ACC112 (cell line): ENCODE results near the gene RAPGEF3.

Experiments
- H2AFZ ChIP-seq: fragments of 200-600 bp; sonication (generic); one replicate; pipeline ENCODE4 v1.6.0; 2017; ENCODE audit warnings: antibody characterized with exemption, low read length; ENCODE audit not compliant: unreplicated experiment
- H3K27ac ChIP-seq: fragments of 200-600 bp; sonication (generic); 2 replicates; pipeline ENCODE4 v1.5.1; 2014; ENCODE audit warnings: low read depth, mild to moderate bottlenecking, antibody characterized with exemption, low read length, moderate library complexity
- H3K27me3 ChIP-seq: fragments of 200-600 bp; sonication (generic); 2 replicates; pipeline ENCODE4 v1.6.1; 2014; ENCODE audit warnings: mild to moderate bottlenecking, antibody characterized with exemption, low read length, moderate library complexity, mixed read lengths; ENCODE audit not compliant: insufficient read depth
- H3K36me3 ChIP-seq: fragments of 200-600 bp; sonication (generic); 2 replicates; pipeline ENCODE4 v1.6.1; 2016; ENCODE audit warnings: mild to moderate bottlenecking, antibody characterized with exemption, low read length, moderate library complexity, mixed read lengths; ENCODE audit not compliant: insufficient read depth
- H3K4me1 ChIP-seq: fragments of 200-600 bp; sonication (generic); one replicate; pipeline ENCODE4 v1.6.1; 2016; ENCODE audit warnings: low read length, mixed read lengths; ENCODE audit not compliant: insufficient read depth, unreplicated experiment, control insufficient read depth
- H3K4me3 ChIP-seq: fragments of 200-600 bp; sonication (generic); 2 replicates; pipeline ENCODE4 v1.5.1; 2014; ENCODE audit warnings: mild to moderate bottlenecking, low read depth, low read length
- H3K79me2 ChIP-seq: fragments of 200-600 bp; sonication (generic); one replicate; pipeline ENCODE4 v1.6.0; 2016; ENCODE audit warnings: low read length; ENCODE audit not compliant: control insufficient read depth, unreplicated experiment, insufficient read depth

RAPGEF3 gene

DNA sequence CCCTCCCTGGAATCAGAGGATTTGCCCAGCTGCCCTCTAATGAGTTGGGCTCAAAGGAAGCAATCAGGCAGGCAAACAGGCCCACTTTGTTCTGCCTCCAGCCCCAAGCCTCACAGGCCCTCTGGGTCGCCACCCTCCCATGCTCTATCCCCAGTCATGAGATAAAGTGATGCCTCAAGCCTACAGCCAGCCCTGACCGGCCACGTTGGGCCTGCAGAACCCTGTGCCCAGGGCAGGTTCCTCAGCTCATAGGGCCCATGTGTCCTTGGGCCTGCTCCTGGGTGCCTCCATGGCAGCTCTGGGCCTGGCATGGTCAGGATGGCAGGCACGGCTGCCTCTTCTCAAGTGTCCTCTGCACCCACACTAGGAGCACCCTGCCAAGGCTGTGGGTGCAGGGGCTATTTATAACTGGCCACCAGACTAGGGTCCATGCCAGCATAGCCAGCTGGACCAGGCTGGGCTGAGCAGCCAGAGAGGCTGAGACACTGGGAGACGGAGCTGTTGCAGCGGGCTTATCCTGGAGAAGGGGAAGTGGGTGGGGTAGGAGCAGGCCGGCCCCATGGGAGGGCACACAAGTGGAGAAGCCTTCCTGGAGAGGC, 40.8 kb upstream of the RAPGEF3 start:
- Histone ChIP-seq H3K79me2 (peaks cover 60% of the 10 kb centered on the region), H3K27me3 (no peaks in the 10 kb centered on the region), H3K4me3 (no peak overlapping the region), H2AFZ (no peak overlapping the region), H3K36me3 (peaks cover 5% of the 10 kb centered on the region; the same call in 1 of the 2 replicates), H3K27ac (no peak overlapping the region), H3K4me1 (peaks cover 14% of the 10 kb centered on the region)

DNA sequence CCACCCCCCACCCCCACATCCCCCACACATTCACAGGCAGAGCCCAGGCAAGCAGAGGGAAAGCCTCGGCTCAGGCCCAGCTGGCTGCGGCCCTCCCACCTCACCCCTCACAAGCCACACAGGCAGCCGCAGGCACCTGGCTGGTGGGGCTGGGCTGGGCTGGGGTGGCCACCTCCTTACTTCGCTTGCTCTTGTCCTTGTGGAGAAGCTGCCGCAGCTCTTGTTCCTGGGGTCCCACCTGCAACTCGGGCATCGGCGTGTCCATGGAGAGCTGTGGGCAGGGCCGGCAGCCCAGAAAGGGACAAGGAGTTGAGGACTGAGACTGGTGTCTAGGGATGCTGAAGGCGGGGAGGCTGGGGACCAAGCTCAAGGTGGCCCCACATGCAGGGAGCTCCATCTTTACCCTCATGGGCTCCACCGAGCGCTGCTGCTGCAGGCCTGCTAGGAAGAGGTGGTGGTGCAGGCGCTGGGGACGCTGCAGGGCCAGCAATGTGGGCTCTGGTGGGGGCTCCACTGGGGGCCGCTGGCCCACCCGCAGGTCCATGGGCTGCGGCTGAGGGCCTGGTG, 39.8 kb upstream of the RAPGEF3 start:
- Histone ChIP-seq H3K27ac (no peak overlapping the region), H2AFZ (no peak overlapping the region), H3K4me1 (peaks cover 13% of the 10 kb centered on the region), H3K4me3 (no peak overlapping the region), H3K27me3 (no peaks in the 10 kb centered on the region), H3K79me2 (peaks cover 51% of the 10 kb centered on the region), H3K36me3 (peaks cover 8% of the 10 kb centered on the region; the same call in 1 of the 2 replicates)

DNA sequence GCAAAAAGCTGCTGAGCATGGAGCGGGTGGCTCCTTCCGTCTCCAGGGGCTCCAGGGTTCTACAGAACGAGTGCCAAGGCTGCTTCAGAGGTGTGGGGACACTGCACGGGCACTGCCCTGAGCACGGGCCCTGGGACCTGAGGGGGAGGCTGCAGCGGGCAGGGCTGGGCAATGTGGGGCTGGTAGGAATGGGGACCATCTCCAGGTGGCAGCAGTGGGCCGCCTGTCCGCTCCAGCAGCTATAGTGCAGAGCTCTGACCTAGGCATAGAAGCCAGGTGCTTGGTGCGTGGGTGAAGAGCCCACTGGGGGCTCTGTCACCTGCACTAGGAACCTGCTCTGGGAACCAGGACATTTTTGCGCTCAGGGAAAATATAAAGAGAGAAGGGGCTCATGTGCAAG, 38.8 kb upstream of the RAPGEF3 start:
- Histone ChIP-seq H3K79me2 (peaks cover 40% of the 10 kb centered on the region), H2AFZ (no peak overlapping the region), H3K4me1 (peaks cover 3% of the 10 kb centered on the region), H3K4me3 (no peak overlapping the region), H3K27ac (no peak overlapping the region), H3K36me3 (peaks cover 13% of the 10 kb centered on the region; the same call in 1 of the 2 replicates), H3K27me3 (no peaks in the 10 kb centered on the region)

DNA sequence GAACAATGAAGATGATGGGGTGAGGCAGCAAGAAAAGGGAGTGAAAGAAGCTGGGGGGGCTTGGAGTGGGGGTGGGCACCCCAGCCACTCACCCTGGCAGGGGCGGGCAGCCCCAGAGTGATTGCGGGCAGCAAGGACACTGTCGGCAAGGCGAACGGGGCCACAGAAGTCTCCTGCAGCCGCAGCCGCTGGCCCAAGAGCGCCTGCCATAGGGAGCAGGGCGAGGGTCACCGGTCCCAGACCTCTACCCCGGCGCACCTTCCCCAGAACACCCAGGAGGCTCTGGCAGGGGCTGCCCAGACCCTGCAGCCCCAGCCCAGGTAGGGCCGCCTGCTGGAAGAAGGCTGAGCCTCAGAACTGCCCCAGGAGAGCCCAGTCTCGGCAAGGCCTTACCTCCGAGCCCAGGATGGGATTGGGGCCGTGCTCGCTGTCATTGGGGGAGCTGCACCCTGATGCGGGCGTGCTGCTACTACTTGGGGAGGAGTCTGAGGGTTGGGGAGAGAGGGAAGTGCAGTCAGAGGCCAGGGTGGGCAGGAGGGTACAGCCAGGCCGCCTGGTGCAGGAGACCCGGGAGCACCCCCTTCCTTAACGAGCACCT, 37.2 kb upstream of the RAPGEF3 start:
- no peak overlapping the region for H3K27ac ChIP-seq
- no peak overlapping the region for H2AFZ ChIP-seq
- H3K36me3 ChIP-seq: peaks cover 14% of the 10 kb centered on the region; the same call in 1 of the 2 replicates

DNA sequence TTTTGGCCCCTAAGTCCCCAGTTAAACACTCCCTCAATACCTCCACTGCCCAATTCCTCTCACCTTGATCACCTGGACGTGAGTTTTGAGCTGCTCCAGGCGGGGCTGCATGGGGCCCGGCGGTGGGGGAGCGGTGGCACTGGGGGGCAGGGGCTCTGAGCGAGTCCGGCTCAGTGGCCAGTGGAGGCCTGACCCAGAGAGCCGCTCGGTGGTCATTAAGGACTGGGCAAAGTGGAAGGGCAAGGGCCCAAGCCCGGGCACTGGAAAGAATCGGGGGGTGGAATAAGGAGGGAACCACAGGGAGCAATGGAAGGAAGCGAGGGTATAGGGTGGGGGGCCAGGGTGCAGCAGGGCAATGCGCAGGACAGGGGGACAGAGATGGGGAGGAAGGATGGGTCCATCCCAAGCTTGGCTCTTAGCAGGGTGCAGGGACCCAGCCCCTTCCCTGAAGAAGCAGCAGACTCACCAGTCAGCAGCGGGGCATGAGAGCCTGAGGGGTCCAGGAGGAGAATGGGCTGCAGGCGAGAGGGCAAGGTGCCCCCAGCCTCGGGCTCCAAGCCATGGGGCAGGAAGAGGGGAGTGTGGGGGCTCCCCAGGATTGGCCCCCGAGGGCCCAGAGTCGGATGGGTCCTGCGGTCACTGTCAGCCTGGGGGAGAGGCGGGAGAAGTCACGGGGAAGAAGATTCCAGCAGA, 36.6 kb upstream of the RAPGEF3 start:
- Histone ChIP-seq H3K27me3 (no peaks in the 10 kb centered on the region), H3K4me1 (no peaks in the 10 kb centered on the region), H3K27ac (no peak overlapping the region), H3K79me2 (peaks cover 19% of the 10 kb centered on the region), H3K4me3 (no peak overlapping the region), H3K36me3 (peaks cover 14% of the 10 kb centered on the region; the same call in 1 of the 2 replicates), H2AFZ (no peak overlapping the region)

More for the DNA sequence above, 37.2 kb upstream of the RAPGEF3 start:
- peaks cover 25% of the 10 kb centered on the region for H3K79me2 ChIP-seq
- H3K27me3 ChIP-seq: no peaks in the 10 kb centered on the region
- no peak overlapping the region for H3K4me3 ChIP-seq
- no peaks in the 10 kb centered on the region for H3K4me1 ChIP-seq

DNA sequence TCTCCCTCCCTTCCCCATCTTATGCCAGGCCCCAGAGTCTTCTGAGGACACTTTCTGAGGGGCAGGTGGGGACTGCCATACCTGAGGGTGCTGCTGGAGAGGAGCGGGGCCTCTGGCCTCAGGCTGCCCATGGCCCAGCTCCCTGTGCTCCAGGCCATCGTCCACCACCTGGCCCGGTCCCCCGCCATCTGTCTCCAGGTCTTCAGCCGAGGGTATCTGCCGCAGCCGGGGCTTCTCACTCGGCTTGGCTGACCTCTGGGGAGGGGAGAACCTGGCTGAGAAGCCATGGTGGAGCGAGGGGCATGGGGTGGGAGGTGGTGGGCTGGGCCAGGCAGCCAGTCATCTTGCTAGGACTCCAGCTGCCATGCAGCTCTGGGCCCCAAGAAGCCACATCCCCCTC, 36.0 kb upstream of the RAPGEF3 start:
- H3K27me3 ChIP-seq: no peaks in the 10 kb centered on the region
- no peak overlapping the region for H3K27ac ChIP-seq
- no peak overlapping the region for H2AFZ ChIP-seq
- no peaks in the 10 kb centered on the region for H3K4me1 ChIP-seq
- no peak overlapping the region for H3K4me3 ChIP-seq
- peaks cover 14% of the 10 kb centered on the region; the same call in 1 of the 2 replicates for H3K36me3 ChIP-seq
- peaks cover 13% of the 10 kb centered on the region for H3K79me2 ChIP-seq

DNA sequence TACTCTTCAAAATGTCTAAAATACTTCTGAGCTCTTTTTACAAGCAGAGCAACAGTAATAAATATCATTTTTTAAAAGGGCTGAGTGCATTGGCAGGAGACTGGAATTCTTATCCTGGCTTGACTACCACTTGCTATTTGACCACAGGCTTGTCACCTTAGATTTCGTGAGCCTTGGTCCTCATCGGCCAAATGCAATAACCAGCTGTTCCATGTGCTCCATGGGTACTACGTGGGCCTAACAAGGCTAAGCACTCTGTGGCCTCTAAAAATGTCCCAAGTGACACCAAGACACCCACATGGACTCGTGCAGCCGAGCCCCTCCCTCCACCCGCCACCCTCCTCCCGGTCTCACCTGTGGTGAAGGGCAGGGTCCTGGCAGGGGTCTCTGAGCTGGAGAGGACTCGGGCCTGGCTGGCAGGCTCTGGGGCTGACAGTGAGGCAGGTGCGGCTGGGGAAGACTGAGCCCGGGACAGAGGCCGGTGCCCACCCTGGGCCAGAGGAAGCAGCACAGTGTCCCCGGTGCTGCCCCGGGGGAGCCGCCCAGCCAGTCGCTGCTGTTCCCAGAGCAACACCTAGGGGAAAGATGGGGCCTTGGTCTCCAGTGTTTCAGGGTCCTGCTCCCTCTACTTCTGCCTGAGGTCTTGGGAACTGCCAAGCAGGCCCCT, 34.5 kb upstream of the RAPGEF3 start:
- H3K4me3 ChIP-seq: no peak overlapping the region
- H3K27ac ChIP-seq: no peak overlapping the region
- no peaks in the 10 kb centered on the region for H3K27me3 ChIP-seq
- peaks cover 26% of the 10 kb centered on the region; the same call in 1 of the 2 replicates for H3K36me3 ChIP-seq
- H3K79me2 ChIP-seq: no peaks in the 10 kb centered on the region
- H3K4me1 ChIP-seq: no peaks in the 10 kb centered on the region
- no peak overlapping the region for H2AFZ ChIP-seq

DNA sequence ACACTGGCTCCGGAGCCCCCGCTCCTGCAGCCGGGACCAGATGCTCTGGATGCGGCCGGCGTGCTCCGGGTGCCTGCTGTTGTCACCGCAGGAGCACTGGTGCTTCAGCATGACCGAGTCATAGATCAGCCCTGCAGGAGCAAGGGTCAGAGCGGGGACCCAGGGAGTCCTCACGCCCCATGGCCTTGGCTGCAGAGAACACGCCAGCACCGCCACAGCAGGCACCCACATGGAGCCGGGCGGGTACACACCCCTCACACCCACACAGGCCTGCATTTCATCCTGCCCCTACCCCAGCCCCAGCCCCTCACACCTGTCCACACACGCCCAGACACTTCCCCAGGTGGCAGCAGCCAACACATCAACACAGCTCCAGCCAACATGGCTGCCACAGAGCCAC, 33.2 kb upstream of the RAPGEF3 start:
- Histone ChIP-seq H3K79me2 (no peaks in the 10 kb centered on the region), H3K27ac (no peak overlapping the region), H3K36me3 (peaks cover 36% of the 10 kb centered on the region; the same call in 1 of the 2 replicates), H3K27me3 (no peaks in the 10 kb centered on the region), H2AFZ (no peak overlapping the region), H3K4me1 (no peaks in the 10 kb centered on the region), H3K4me3 (no peak overlapping the region)

DNA sequence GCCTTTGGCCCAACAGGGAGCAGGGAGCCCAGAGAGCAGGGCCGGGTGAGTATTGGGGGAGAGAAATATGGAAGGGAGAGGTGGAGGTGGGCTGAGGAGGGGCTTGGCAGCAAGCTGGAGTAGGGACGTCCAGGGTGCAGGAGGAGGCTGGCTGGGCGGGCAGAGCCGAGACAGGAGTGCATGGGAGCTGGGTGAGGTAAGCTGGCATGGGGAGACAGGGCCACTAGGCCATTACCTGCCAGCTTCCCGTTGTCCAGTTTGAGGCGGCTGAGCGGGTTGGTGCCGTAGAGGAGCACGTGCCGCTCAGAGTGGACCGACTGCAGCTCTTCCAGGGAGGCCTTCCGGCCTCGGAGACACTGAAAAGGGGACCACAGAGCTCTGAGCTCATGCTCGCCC, 32.7 kb upstream of the RAPGEF3 start:
- no peaks in the 10 kb centered on the region for H3K27me3 ChIP-seq
- H2AFZ ChIP-seq: no peak overlapping the region
- H3K4me1 ChIP-seq: no peaks in the 10 kb centered on the region
- no peaks in the 10 kb centered on the region for H3K79me2 ChIP-seq
- no peak overlapping the region for H3K4me3 ChIP-seq
- no peak overlapping the region for H3K27ac ChIP-seq
- H3K36me3 ChIP-seq: peaks cover 34% of the 10 kb centered on the region; the same call in 1 of the 2 replicates

DNA sequence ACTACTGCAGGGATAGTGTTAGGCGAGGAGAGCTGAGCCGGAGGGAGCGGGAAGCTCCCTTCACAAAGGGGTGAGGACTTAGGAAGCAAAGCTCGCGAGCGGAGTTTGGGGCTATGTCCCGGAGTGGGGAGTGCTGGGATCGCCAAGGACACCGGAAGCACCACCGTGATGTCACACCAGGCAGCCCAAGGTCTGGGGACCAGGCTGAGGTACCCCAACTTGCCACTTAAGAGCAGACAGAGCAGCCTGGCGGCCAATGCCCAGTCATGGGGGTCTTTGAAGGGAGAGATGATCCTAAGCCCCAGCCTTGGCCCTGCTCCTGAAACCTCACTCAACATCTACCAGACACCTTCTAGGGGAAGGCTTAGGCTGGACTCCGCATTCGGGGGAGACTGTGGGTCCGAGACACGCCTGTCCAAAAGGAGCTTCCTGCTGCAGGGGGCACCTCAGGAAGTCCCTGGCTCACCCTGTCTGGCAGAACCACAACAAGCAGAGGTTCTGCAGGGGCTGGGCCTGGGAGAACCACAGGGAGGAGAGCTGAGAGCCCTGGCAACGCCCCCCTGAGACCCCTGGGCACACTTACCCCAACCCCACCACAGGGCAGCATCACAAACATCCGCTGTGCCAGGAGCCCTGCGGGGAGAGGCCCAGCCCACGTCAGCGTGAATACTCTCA, 32.1 kb upstream of the RAPGEF3 start:
- no peaks in the 10 kb centered on the region for H3K27me3 ChIP-seq
- H2AFZ ChIP-seq: no peak overlapping the region
- no peak overlapping the region for H3K4me3 ChIP-seq
- H3K36me3 ChIP-seq: peaks cover 34% of the 10 kb centered on the region; the same call in 1 of the 2 replicates
- no peaks in the 10 kb centered on the region for H3K79me2 ChIP-seq
- no peak overlapping the region for H3K27ac ChIP-seq
- H3K4me1 ChIP-seq: no peaks in the 10 kb centered on the region
